Measurements from ENCODE around the gene EEF2K.
"Not testable (repeated sequence)": the region's sequence is repeated elsewhere in the genome, so short reads cannot be mapped to it uniquely, and the experiment has no call there.

DNA sequence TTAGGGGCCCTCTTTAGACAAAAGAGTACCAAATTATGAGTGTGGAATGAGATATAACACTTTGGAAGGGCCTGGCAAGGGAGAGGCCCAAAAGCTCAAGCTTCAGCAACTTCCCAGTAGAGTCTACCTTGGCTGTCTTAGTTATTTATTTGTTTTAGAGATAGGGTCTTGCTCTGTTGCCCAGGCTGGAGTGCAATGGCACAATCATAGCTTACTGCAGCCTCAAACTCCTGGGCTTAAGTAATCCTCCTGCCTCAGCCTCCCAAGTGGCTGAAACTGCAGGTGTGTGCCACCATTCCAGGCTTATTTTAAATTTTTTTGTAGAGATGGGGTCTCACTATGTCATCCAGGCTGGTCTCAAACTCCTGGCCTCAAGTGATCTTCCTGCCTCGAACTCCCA lies 33.4 kb upstream of the EEF2K start:
- TF ChIP-seq, protein P1, sequence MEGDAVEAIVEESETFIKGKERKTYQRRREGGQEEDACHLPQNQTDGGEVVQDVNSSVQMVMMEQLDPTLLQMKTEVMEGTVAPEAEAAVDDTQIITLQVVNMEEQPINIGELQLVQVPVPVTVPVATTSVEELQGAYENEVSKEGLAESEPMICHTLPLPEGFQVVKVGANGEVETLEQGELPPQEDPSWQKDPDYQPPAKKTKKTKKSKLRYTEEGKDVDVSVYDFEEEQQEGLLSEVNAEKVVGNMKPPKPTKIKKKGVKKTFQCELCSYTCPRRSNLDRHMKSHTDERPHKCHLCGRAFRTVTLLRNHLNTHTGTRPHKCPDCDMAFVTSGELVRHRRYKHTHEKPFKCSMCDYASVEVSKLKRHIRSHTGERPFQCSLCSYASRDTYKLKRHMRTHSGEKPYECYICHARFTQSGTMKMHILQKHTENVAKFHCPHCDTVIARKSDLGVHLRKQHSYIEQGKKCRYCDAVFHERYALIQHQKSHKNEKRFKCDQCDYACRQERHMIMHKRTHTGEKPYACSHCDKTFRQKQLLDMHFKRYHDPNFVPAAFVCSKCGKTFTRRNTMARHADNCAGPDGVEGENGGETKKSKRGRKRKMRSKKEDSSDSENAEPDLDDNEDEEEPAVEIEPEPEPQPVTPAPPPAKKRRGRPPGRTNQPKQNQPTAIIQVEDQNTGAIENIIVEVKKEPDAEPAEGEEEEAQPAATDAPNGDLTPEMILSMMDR (IDR thresholded peaks at IDR 0.05) = not testable (repeated sequence)
- not testable (repeated sequence) for TF ChIP-seq POLR2A (IDR thresholded peaks at IDR 0.05); EP300 (IDR thresholded peaks at IDR 0.05; ENCODE audit: low read depth); POLR2AphosphoS5 (IDR thresholded peaks at IDR 0.05)
